Measurements from ENCODE around the gene SAPCD1.

Gene SAPCD1

DNA sequence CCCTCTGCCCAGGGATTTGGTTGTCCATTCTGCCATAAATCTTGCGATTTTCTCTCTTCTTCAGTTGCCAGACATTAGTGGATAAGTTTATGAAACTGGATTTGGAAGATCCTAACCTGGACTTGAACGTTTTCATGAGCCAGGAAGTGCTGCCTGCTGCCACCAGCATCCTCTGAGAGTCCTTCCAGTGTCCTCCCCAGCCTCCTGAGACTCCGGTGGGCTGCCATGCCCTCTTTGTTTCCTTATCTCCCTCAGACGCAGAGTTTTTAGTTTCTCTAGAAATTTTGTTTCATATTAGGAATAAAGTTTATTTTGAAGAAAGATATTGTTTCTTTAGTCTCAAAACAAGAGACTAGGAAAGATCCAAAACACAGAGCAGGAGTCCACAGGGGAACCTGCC is at the start of gene SAPCD1:
Gene SAPCD1 (plus strand): TSS at position 301 of the 400 bp plus-strand sequence. CDS start 399 bp downstream, outside the sequence.
- TF ChIP-seq GATA1 (IDR thresholded peaks at IDR 0.05; ENCODE audit: low read depth, low read length) = no peak
- no peak for TF ChIP-seq POLR2A (IDR thresholded peaks at IDR 0.05; ENCODE audit: low read length)
- DNase-seq = no peak

- no peak for DNase-seq
These were observed 49.0 kb upstream of the SAPCD1 start for GRCh38 chr6:31713465-31713864.

DNA sequence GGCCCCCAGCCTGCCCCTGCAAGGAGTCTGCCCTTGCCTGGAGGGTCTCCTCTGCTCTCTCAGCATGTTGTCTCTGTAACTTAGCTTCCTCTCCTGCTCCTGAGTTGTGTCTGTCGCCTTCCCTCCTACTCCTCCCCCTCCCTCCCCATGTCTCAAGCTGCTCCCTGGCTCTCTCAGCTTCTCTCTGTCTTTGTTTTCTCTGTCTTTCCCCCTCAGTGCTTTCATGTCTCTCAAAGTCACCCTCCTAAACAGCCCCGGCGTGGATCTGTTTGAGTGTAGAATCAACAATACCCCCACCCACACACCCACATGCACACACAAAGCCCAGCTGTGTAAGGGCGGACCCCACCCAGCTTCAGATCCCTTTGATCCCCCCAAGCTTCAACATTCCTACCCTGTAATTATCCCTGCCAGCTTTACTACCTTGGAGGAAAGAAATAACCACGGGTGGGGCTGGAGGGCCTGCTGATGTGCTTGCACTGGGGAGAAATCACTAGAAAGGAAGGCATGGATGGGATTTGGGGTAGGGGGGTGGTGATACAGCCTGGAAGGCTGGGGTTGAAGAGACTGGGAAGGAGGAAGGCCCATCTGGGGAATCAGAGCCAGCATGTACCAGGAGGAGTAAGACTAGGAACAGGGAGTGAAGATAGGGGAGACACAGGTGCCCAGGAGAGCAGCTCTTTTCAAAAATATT is 48.3 kb upstream of the SAPCD1 start:
- TF ChIP-seq POLR2A (IDR thresholded peaks at IDR 0.05; ENCODE audit: low read length) (no peak), GATA1 (IDR thresholded peaks at IDR 0.05; ENCODE audit: low read depth, low read length) (no peak)
- no peak for DNase-seq

More at GRCh38 chr6:31713465-31713864, 49.0 kb upstream of the SAPCD1 start:
- TF ChIP-seq POLR2A (IDR thresholded peaks at IDR 0.05; ENCODE audit: low read length) (no peak), GATA1 (IDR thresholded peaks at IDR 0.05; ENCODE audit: low read depth, low read length) (no peak)

DNA sequence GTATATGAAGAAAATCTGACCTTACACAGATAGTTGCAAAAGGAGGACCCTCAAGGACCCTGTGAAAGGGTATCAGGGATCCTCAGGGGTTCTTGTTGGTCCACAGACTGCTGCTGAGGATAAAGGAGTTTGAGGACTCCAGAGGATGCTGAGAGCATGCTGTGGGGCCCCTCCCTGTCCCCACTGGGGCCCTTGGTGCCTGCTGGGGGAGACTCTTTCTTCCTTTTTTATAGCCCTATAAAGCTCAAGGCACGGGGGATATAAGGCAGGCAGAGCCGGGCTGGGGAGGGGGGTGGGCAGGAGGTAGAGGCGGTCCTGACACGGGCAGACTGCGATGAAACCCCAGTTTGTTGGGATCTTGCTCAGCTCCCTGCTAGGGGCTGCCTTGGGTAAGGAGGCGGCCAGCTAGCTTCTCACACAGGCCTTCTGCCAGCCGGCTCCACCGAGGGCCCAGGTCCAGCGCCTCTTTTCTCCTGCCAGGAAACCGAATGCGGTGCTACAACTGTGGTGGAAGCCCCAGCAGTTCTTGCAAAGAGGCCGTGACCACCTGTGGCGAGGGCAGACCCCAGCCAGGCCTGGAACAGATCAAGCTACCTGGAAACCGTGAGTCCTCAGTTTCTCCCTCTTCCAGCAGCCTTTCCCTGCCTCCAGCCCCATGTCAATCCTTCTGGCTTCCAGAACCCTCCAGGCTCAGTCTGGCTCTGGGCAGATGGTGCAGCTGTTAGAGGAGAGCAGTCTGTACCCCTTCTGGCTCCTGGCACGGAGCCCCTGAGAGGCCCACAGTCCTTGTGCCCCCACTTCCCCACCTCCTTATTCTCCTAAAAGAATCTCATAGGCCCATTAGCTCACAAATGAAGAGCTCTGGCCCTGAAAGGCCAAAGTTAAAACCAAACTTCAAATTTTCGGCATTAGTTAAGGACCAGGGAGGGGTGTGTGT is 47.2 kb upstream of the SAPCD1 start, which contains the start of gene LY6G6D:
Gene LY6G6D (plus strand): TSS at position 327 of the 937 bp plus-strand sequence. CDS start 8 bp downstream, at position 335.
- DNase-seq = no peak
- TF ChIP-seq POLR2A (IDR thresholded peaks at IDR 0.05; ENCODE audit: low read length) (no peak), GATA1 (IDR thresholded peaks at IDR 0.05; ENCODE audit: low read depth, low read length) (no peak)

- TF ChIP-seq GATA1 (IDR thresholded peaks at IDR 0.05; ENCODE audit: low read depth, low read length) = no peak
- TF ChIP-seq POLR2A (IDR thresholded peaks at IDR 0.05; ENCODE audit: low read length) = no peak
- DNase-seq = no peak
These were observed 44.8 kb upstream of the SAPCD1 start for GRCh38 chr6:31717499-31718222.

DNA sequence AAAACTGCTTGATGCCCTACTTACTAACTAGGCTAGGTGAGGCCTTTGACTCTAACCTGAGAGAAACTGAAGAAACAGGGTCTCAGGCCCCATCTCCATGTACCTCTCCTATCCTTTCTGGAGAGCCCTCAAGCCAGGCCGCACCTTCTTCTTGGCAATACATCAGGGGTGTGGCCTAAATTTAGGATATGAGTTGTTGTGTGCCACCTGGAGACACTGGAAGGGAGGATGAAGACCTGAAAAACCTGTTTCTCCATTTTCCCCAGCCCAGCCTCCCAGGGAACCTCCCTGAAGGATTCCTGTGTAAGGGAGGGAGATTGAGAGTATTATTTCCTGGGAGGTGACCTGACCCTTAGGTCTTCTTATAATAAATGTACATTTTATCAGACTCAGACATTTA is 44.2 kb upstream of the SAPCD1 start:
- TF ChIP-seq POLR2A (IDR thresholded peaks at IDR 0.05; ENCODE audit: low read length) (no peak), GATA1 (IDR thresholded peaks at IDR 0.05; ENCODE audit: low read depth, low read length) (no peak)

DNA sequence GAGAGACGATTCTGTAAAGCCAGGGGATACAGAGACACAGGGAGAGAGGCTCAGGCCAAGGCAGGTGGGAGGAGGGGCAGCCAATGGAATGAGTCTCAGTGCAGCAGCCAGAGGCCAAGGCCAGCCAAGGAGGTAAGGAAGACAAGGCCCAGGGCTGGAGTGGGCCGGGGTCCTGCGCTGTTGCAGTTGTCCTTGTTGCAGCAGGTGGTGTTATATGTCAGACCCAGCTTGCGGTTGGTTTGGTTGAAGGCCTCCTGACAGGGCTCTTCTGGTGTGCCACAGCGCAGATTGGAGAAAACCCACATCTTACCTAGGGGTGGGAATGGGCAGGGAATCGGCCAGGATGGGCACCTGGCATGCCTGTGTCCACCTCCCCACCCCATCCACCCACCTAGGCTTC is 43.5 kb upstream of the SAPCD1 start:
- DNase-seq = no peak
- TF ChIP-seq GATA1 (IDR thresholded peaks at IDR 0.05; ENCODE audit: low read depth, low read length) (no peak), POLR2A (IDR thresholded peaks at IDR 0.05; ENCODE audit: low read length) (no peak)

More for the DNA sequence above, 44.2 kb upstream of the SAPCD1 start:
- DNase-seq = no peak

GRCh38 chr6:31720196-31720770 is 42.2 kb upstream of the SAPCD1 start:
- no peak for TF ChIP-seq POLR2A (IDR thresholded peaks at IDR 0.05; ENCODE audit: low read length)
- TF ChIP-seq GATA1 (IDR thresholded peaks at IDR 0.05; ENCODE audit: low read depth, low read length) = no peak
- no peak for DNase-seq

- no peak for DNase-seq
- TF ChIP-seq GATA1 (IDR thresholded peaks at IDR 0.05; ENCODE audit: low read depth, low read length) = no peak
- TF ChIP-seq POLR2A (IDR thresholded peaks at IDR 0.05; ENCODE audit: low read length) = no peak
These were observed 41.0 kb upstream of the SAPCD1 start, which contains the start of gene LY6G6C for GRCh38 chr6:31721351-31722020. LY6G6C (minus strand) TSS chr6:31721746; CDS start chr6:31721679, 67 bp downstream.

DNA sequence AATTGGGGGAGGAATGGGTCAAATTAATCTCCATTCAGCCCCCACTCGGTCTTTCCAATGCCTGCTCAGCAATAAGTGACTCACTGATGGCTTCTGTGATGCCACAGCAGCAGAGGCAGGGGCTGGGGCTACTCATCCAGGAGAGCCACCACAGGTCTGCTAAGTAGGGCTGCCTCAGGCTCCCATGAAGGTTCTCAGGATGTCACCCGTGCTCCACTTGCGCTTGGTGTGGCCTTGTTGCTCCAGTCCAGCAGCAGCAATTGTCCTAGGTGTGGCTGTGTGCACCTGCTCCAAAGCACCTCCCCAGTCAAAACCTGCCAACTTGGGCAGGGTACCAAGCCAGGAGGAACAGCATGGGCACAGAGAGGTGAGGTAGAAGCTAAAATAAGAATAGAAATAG is 40.3 kb upstream of the SAPCD1 start:
- TF ChIP-seq GATA1 (IDR thresholded peaks at IDR 0.05; ENCODE audit: low read depth, low read length) (no peak), POLR2A (IDR thresholded peaks at IDR 0.05; ENCODE audit: low read length) (no peak)
- no peak for DNase-seq

DNA sequence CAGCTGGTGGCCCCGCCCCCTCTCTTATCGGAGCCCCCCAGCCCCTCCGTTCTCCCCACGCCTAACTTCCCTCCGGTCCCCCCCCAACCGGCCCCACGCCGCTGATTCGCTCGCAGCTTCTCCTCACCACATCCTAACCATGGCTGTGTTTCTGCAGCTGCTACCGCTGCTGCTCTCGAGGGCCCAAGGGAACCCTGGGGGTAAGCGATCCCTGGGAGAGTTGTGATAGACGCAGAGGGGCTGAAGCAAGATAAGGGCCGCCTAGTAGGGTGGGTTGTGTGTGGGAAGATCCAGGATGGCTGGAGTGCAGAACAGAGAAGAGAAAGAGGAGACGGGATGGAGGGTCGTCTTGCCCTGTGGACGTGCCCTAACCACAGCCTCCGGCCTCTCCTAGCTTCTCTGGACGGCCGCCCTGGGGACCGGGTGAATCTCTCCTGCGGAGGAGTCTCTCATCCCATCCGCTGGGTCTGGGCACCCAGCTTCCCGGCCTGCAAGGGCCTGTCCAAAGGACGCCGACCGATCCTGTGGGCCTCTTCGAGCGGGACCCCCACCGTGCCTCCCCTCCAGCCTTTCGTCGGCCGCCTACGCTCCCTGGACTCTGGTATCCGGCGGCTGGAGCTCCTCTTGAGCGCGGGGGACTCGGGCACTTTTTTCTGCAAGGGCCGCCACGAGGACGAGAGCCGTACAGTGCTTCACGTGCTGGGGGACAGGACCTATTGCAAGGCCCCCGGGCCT is 39.0 kb upstream of the SAPCD1 start, which contains the start of gene MPIG6B:
Gene MPIG6B (plus strand): TSS at position 129 of the 735 bp plus-strand sequence. CDS start 11 bp downstream, at position 140.
- no peak for DNase-seq
- TF ChIP-seq POLR2A (IDR thresholded peaks at IDR 0.05; ENCODE audit: low read length) (no peak), GATA1 (IDR thresholded peaks at IDR 0.05; ENCODE audit: low read depth, low read length) (no peak)

Measured in erythroblast (primary cell).